B cell (primary cell): ENCODE results near the gene NLRP13. TPM values are rescaled to one million over a fixed set of nuclear protein-coding genes. Genes with fewer than 3 reads are reported as not detected.

Source experiments
- ATAC-seq: fragments of 200-7000 bp; cut with Tn5 transposase; one replicate; pipeline ENCODE4 v1.10.0; 2021; ENCODE audit warnings: low read depth, mild to moderate bottlenecking, moderate number of reproducible peaks, moderate library complexity
- CTCF ChIA-PET: fragments of 350-600 bp; sonication (Branson Sonifier 250); formaldehyde crosslinking; loops from one replicate; lab custom pipeline; 2021; ENCODE audit warnings: antibody characterized with exemption, inconsistent platforms; lab: Charles Lee
- POLR2A ChIA-PET: fragments of 350-600 bp; sonication (Branson Sonifier 250); formaldehyde crosslinking; loops from one replicate; lab custom pipeline; 2021; ENCODE audit warnings: antibody characterized with exemption; lab: Charles Lee
- DNase-seq: peaks from one replicate; pipeline ENCODE4 v3.0.0; 2013
- H2AFZ ChIP-seq: 2 replicates; pipeline ENCODE4 v1.6.1; 2012; ENCODE audit warnings: mild to moderate bottlenecking, low read depth, low read length; ENCODE audit not compliant: insufficient read depth, poor library complexity, severe bottlenecking
- H3K27ac ChIP-seq, 2 donors: 1 replicate in 1 of 2; 2 replicates in 1 of 2; pipeline ENCODE4 v1.5.1; 2012 to 2013; ENCODE audit warnings: low read length in 2 of 2, mild to moderate bottlenecking in 2 of 2, moderate library complexity in 1 of 2
- H3K27me3 ChIP-seq, 4 experiments: fragments of 200-600 bp in 1 of 4; sonication (generic) in 1 of 4; replicated peaks in 1 of 4; 1 replicate in 2 of 4; 2 replicates in 2 of 4; pipeline versions ENCODE4 v1.6.1 to v1.7.0; 2013 to 2016; ENCODE audit warnings: low read length in 3 of 4, mild to moderate bottlenecking in 2 of 4, mixed read lengths in 1 of 4, moderate library complexity in 1 of 4; ENCODE audit not compliant: insufficient read depth in 4 of 4, control insufficient read depth in 3 of 4; ENCODE audit errors: control extremely low read depth in 1 of 4
- H3K36me3 ChIP-seq, 2 experiments: replicated peaks in 1 of 2; 1 replicate in 1 of 2; 2 replicates in 1 of 2; pipeline versions ENCODE4 v1.6.1 to v1.7.1; 2013; ENCODE audit warnings: low read length in 1 of 2; ENCODE audit not compliant: insufficient read depth in 2 of 2, control insufficient read depth in 1 of 2; ENCODE audit errors: control extremely low read depth in 1 of 2, extremely low read depth in 1 of 2
- H3K4me1 ChIP-seq, 2 donors: fragments of 200-600 bp in 1 of 2; sonication (generic) in 1 of 2; 1 replicate in 1 of 2; 2 replicates in 1 of 2; pipeline versions ENCODE4 v1.5.1 to v1.6.1; 2013 to 2017; ENCODE audit warnings: low read length in 2 of 2; ENCODE audit not compliant: control insufficient read depth in 2 of 2, insufficient read depth in 2 of 2
- H3K4me2 ChIP-seq: replicated peaks from 2 replicates; pipeline ENCODE3; 2012; ENCODE audit warnings: mild to moderate bottlenecking, low read depth, low read length; ENCODE audit not compliant: poor library complexity, severe bottlenecking
- H3K4me3 ChIP-seq, 5 experiments: fragments of 200-600 bp in 1 of 5; sonication (generic) in 1 of 5; 1 replicate in 3 of 5; 2 replicates in 2 of 5; pipeline versions ENCODE4 v1.5.1 to v1.7.0; 2011 to 2016; ENCODE audit warnings: low read length in 4 of 5, mild to moderate bottlenecking in 4 of 5, low read depth in 2 of 5, control low read depth in 1 of 5, moderate library complexity in 1 of 5; ENCODE audit not compliant: insufficient read depth in 1 of 5; ENCODE audit errors: control extremely low read depth in 1 of 5, extremely low read depth in 1 of 5
- H3K79me2 ChIP-seq: fragments of 200-600 bp; sonication (generic); one replicate; pipeline ENCODE4 v1.6.0; 2016; ENCODE audit warnings: low read length; ENCODE audit not compliant: control insufficient read depth, insufficient read depth
- H3K9ac ChIP-seq: fragments of 200-600 bp; sonication (generic); 2 replicates; pipeline ENCODE4 v1.6.1; 2017; ENCODE audit warnings: mild to moderate bottlenecking, low read length, moderate library complexity
- H3K9me3 ChIP-seq, 3 donors: one replicate each; pipeline versions ENCODE4 v1.6.1 to v1.7.1; 2013; ENCODE audit warnings: low read length in 2 of 3; ENCODE audit not compliant: control insufficient read depth in 2 of 3, insufficient read depth in 1 of 3; ENCODE audit errors: control extremely low read depth in 1 of 3
- H4K20me1 ChIP-seq: 2 replicates; pipeline ENCODE4 v1.6.0; 2012; ENCODE audit warnings: mild to moderate bottlenecking, low read length; ENCODE audit not compliant: insufficient read depth, control insufficient read depth, poor library complexity, severe bottlenecking
- H3K27ac Mint-ChIP-seq: one replicate; pipeline ENCODE4 v1.8.0; 2021; ENCODE audit warnings: mixed read lengths
- H3K27me3 Mint-ChIP-seq: one replicate; pipeline ENCODE4 v1.8.0; 2021; ENCODE audit warnings: mixed read lengths
- H3K4me1 Mint-ChIP-seq: one replicate; pipeline ENCODE4 v1.8.0; 2021; ENCODE audit warnings: mixed read lengths
- H3K4me3 Mint-ChIP-seq: one replicate; pipeline ENCODE4 v1.8.0; 2021; ENCODE audit warnings: mixed read lengths
- H3K9me3 Mint-ChIP-seq: one replicate; pipeline ENCODE4 v1.8.0; 2022; ENCODE audit warnings: mixed read lengths; ENCODE audit not compliant: insufficient read depth
- EZH2 ChIP-seq: IDR thresholded peaks from 2 replicates; pipeline ENCODE4 v1.6.1; 2012; ENCODE audit warnings: borderline replicate concordance, low read depth, mild to moderate bottlenecking, moderate library complexity, low read length; ENCODE audit not compliant: insufficient read depth, poor library complexity, severe bottlenecking
- whole genome bisulfite sequencing: methylation state at CpG from one replicate; pipeline ENCODE4 v1.1.5; 2013; ENCODE audit warnings: missing lambda C conversion rate; ENCODE audit not compliant: insufficient coverage; 5-methylcytosine and 5-hydroxymethylcytosine counted together
- intact Hi-C: fragments of 100-400 bp; cut with micrococcal nuclease; formaldehyde crosslinking; loops from one replicate; pipeline ENCODE4 v1.10.0; 2022
- polyA plus RNA-seq: library from polyadenylated mRNA; depleted of rRNA; stranded (reverse); fragments of >200 nt; gene quantifications from 2 replicates; pipeline ENCODE4 v1.2.3, GENCODE V29; 2012
- total RNA-seq, 2 donors: library from RNA; stranded (reverse); fragments of 120-200 nt in 1 of 2; gene quantifications; 1 replicate in 1 of 2; 2 replicates in 1 of 2; pipeline versions ENCODE4 v1.2.3 to v1.2.4, GENCODE V29; 2013 to 2022
- TF ChIP-seq, protein P1 (sequence below): fragments of 200-600 bp; IDR thresholded peaks from one replicate; pipeline ENCODE4 v1.8.0; 2022; ENCODE audit warnings: antibody characterized with exemption, mild to moderate bottlenecking

The NLRP13 gene
- total and polyA plus RNA-seq, 2 donors (not counting 1 experiment from before 2014, with no cell fraction given), result not detected

DNA sequence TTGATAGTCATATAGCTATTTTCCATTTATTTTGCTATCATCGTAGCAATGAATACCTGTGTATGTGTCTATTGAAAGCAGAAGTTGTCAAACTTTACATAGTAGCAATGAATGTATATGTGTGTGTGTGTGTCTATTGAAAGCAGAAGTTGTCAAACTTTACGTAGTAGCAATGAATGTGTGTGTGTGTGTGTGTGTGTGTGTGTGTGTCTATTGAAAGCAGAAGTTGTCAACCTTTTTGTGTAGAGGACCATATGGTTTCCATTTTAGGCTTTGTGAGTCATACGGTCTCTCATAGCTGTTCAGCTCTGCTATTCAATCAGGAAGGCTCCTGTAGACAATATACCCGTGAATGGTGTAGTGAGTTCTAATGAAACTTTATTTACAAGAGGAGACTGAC is 75.0 kb downstream of the NLRP13 start:
- H3K4me1 Mint-ChIP-seq, result peaks cover 39% of the 10 kb centered on the region
- TF ChIP-seq, protein P1, sequence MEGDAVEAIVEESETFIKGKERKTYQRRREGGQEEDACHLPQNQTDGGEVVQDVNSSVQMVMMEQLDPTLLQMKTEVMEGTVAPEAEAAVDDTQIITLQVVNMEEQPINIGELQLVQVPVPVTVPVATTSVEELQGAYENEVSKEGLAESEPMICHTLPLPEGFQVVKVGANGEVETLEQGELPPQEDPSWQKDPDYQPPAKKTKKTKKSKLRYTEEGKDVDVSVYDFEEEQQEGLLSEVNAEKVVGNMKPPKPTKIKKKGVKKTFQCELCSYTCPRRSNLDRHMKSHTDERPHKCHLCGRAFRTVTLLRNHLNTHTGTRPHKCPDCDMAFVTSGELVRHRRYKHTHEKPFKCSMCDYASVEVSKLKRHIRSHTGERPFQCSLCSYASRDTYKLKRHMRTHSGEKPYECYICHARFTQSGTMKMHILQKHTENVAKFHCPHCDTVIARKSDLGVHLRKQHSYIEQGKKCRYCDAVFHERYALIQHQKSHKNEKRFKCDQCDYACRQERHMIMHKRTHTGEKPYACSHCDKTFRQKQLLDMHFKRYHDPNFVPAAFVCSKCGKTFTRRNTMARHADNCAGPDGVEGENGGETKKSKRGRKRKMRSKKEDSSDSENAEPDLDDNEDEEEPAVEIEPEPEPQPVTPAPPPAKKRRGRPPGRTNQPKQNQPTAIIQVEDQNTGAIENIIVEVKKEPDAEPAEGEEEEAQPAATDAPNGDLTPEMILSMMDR, result no peak
- no peak for TF ChIP-seq EZH2
- intact Hi-C loops, result no loop called here
- no peaks in the 10 kb centered on the region for H3K27me3 Mint-ChIP-seq
- Histone ChIP-seq H3K4me2 (peak overlapping the region; percentile 54), H3K9me3 (peaks cover 0 to 22% (median 3%) of the 10 kb centered on the region in 3 donors), H3K4me1 (peaks cover 44 to 58% of the 10 kb centered on the region in 2 donors), H3K27me3 (no peaks in the 10 kb centered on the region), H4K20me1 (no peaks in the 10 kb centered on the region), H3K9ac (peak overlapping the region; percentile 43), H2AFZ (peak overlapping the region; percentile 36), H3K4me3 (peak overlapping the region in 1 of 5 experiments; percentile 19), H3K36me3 (no peaks in the 10 kb centered on the region), H3K27ac (peak overlapping the region; percentile 26 to 84), H3K79me2 (no peaks in the 10 kb centered on the region)
- DNase-seq, result peak; percentile 73
- peak; percentile 76 for ATAC-seq
- no peak overlapping the region for H3K4me3 Mint-ChIP-seq
- POLR2A ChIA-PET, result interaction anchor here (0.6 to 0.7 kb wide), 3 partner anchors 40 to 1180 kb away, joined by 3 to 4 read pairs (median 3); partner anchors contain the start of gene U2AF2
- H3K9me3 Mint-ChIP-seq, result no peaks in the 10 kb centered on the region
- peak overlapping the region; percentile 64 for H3K27ac Mint-ChIP-seq
- 76% methylated on average over 3 of the region's 4 CpGs for WGBS
- CTCF ChIA-PET, result interaction anchor here (0.7 kb wide), 1 partner anchor 209 kb away, joined by 3 read pairs; no protein-coding TSS in a partner anchor

DNA sequence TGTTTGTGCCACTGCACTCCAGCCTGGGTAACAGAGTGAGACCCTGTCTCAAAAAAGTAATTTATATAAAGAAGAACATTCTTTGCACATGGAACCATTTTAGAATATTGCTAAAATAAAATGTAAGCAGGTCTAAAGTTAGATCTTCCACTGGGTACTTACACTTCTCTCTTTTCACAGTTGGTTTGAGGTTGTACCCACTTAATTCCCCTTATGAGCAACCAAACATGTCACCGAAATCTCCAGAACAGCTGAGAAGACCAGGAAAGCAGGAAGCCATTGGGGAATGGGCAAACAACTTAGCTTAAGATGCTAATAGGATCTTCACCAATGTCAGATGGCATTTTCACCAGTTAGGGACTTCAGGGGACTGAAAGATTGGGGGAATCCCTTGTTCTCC is 77.0 kb downstream of the NLRP13 start:
- Histone ChIP-seq H3K4me1 (peaks cover 44 to 54% of the 10 kb centered on the region in 2 donors), H3K36me3 (no peaks in the 10 kb centered on the region), H3K9ac (no peak overlapping the region), H3K79me2 (no peaks in the 10 kb centered on the region), H3K9me3 (peaks cover 1 to 15% (median 3%) of the 10 kb centered on the region in 3 donors), H4K20me1 (no peaks in the 10 kb centered on the region), H3K27me3 (no peaks in the 10 kb centered on the region), H3K27ac (peak overlapping the region in 1 of 2 donors; percentile 72), H2AFZ (no peak overlapping the region), H3K4me2 (peak overlapping the region; percentile 44), H3K4me3 (no peak overlapping the region)
- H3K27me3 Mint-ChIP-seq, result no peaks in the 10 kb centered on the region
- ChIA-PET CTCF (interaction anchor here (0.6 kb wide), 1 partner anchor 487 kb away, joined by 3 read pairs; no protein-coding TSS in a partner anchor), POLR2A (interaction anchor here (0.5 kb wide), 1 partner anchor 462 kb away, joined by 3 read pairs; no protein-coding TSS in a partner anchor)
- DNase-seq (peak; percentile 30), ATAC-seq (no peak)
- H3K9me3 Mint-ChIP-seq, result no peaks in the 10 kb centered on the region
- H3K4me1 Mint-ChIP-seq, result peaks cover 39% of the 10 kb centered on the region
- H3K4me3 Mint-ChIP-seq, result peak overlapping the region; percentile 58
- WGBS, result no CpG with 5 or more reads among the region's 1 CpG
- no peak for TF ChIP-seq EZH2
- TF ChIP-seq, protein P1, result no peak
- intact Hi-C loops, result no loop called here
- peak overlapping the region; percentile 80 for H3K27ac Mint-ChIP-seq

Other genes starting within 250 kb of the NLRP13 start
- not detected in 2 replicates for gene NLRP9, start 193.9 kb downstream of the NLRP13 start, total RNA-seq
- not detected in 2 replicates for gene NLRP9, start 193.9 kb downstream of the NLRP13 start, polyA plus RNA-seq
- gene RFPL4A, start 173.2 kb downstream of the NLRP13 start, total RNA-seq, result not detected in 2 replicates
- gene RFPL4A, start 173.2 kb downstream of the NLRP13 start, polyA plus RNA-seq, result not detected in 2 replicates
- gene RFPL4AL1, start 163.2 kb downstream of the NLRP13 start, total RNA-seq, result not detected in 2 replicates
- not detected in 2 replicates for gene RFPL4AL1, start 163.2 kb downstream of the NLRP13 start, polyA plus RNA-seq
- gene NLRP11, start 100.3 kb downstream of the NLRP13 start, total RNA-seq, result 0.12 TPM in 1 of 2 replicates, not detected in the other
- gene NLRP11, start 100.3 kb downstream of the NLRP13 start, polyA plus RNA-seq, result 0.07 and 0.24 TPM in 2 replicates
- 0.15 and 0.19 TPM in 2 replicates for gene NLRP4, start 95.8 kb downstream of the NLRP13 start, total RNA-seq
- gene NLRP4, start 95.8 kb downstream of the NLRP13 start, polyA plus RNA-seq, result 0.45 and 1.3 TPM in 2 replicates
- not detected in 2 replicates for gene NLRP8, start 15.5 kb upstream of the NLRP13 start, total RNA-seq
- not detected in 2 replicates for gene NLRP8, start 15.5 kb upstream of the NLRP13 start, polyA plus RNA-seq
- gene NLRP5, start 54.4 kb upstream of the NLRP13 start, total RNA-seq, result not detected in 2 replicates
- not detected in 2 replicates for gene NLRP5, start 54.4 kb upstream of the NLRP13 start, polyA plus RNA-seq
- 47.7 and 47.9 TPM in 2 replicates for gene ZNF787, start 189.0 kb upstream of the NLRP13 start, total RNA-seq
- gene ZNF787, start 189.0 kb upstream of the NLRP13 start, polyA plus RNA-seq, result 17.1 and 19.6 TPM in 2 replicates
- 32.0 and 37.7 TPM in 2 replicates for gene ZNF444, start 209.0 kb upstream of the NLRP13 start, total RNA-seq
- gene ZNF444, start 209.0 kb upstream of the NLRP13 start, polyA plus RNA-seq, result 24.1 and 25.2 TPM in 2 replicates
- gene GALP, start 243.7 kb upstream of the NLRP13 start, total RNA-seq, result not detected in 2 replicates
- gene GALP, start 243.7 kb upstream of the NLRP13 start, polyA plus RNA-seq, result not detected in 2 replicates